Endothelial cell of umbilical vein (primary cell): ENCODE data around the gene CAMKMT. TPM values are rescaled to one million over a fixed set of nuclear protein-coding genes. Genes with fewer than 3 reads are reported as not detected.

Source experiments
- BruUV-seq: library from RNA; stranded (reverse); fragments of 400-500 nt; replicated peaks from 2 replicates; lab custom pipeline; 2021; lab: Mats Ljungman, UMichigan
- CTCF ChIA-PET: fragments of 300-600, 350-600 bp; sonication (Branson Sonifier 250); formaldehyde crosslinking; loops from one replicate; lab custom pipeline; 2021; ENCODE audit warnings: antibody characterized with exemption, inconsistent platforms; lab: Charles Lee
- POLR2A ChIA-PET: fragments of 300-600, 350-600 bp; sonication (Branson Sonifier 250); formaldehyde crosslinking; loops from one replicate; lab custom pipeline; 2021; ENCODE audit warnings: antibody characterized with exemption, inconsistent platforms; lab: Charles Lee
- DNase-seq: peaks from one replicate; pipeline ENCODE4 v3.0.0-alpha.2; 2011; ENCODE audit warnings: low read depth, low spot score
- FAIRE-seq: peaks from 2 replicates; lab custom pipeline; 2011; peaks lifted over from hg19 to GRCh38; lab: Jason Lieb, UNC
- H2AFZ ChIP-seq: 2 replicates; pipeline ENCODE4 v1.6.0; 2012; ENCODE audit warnings: low read depth, low read length, control low read depth, inconsistent platforms
- H3K27ac ChIP-seq: 2 replicates; pipeline ENCODE4 v1.5.1; 2011; ENCODE audit warnings: low read depth, mild to moderate bottlenecking, control low read depth, low read length, moderate library complexity; ENCODE audit not compliant: insufficient read depth
- H3K27me3 ChIP-seq, 2 experiments: 2 replicates each; pipeline versions ENCODE4 v1.6.0 to v1.6.1; 2011; ENCODE audit warnings: low read length in 2 of 2, mixed read lengths in 1 of 2; ENCODE audit not compliant: control insufficient read depth in 2 of 2, insufficient read depth in 2 of 2
- H3K36me3 ChIP-seq, 2 experiments: 2 replicates in 1 of 2; 3 replicates in 1 of 2; pipeline ENCODE4 v1.5.1; 2011; ENCODE audit warnings: low read length in 2 of 2, mild to moderate bottlenecking in 1 of 2, moderate library complexity in 1 of 2; ENCODE audit not compliant: control insufficient read depth in 2 of 2, insufficient read depth in 2 of 2; ENCODE audit errors: extremely low read depth in 1 of 2
- H3K4me1 ChIP-seq: 3 replicates; pipeline ENCODE4 v1.5.1; 2011; ENCODE audit warnings: mild to moderate bottlenecking, low read length; ENCODE audit not compliant: control insufficient read depth, insufficient read depth; ENCODE audit errors: extremely low read depth
- H3K4me2 ChIP-seq: 2 replicates; pipeline ENCODE4 v1.6.1; 2011; ENCODE audit warnings: low read length, control low read depth, mixed read lengths; ENCODE audit not compliant: insufficient read depth
- H3K4me3 ChIP-seq, 3 experiments: fragments of 200-600 bp in 1 of 3; sonication (generic), shearing (Covaris generic) in 1 of 3; replicated peaks in 1 of 3; 2 replicates each; pipeline ENCODE4 v1.5.1; 2011 to 2016; ENCODE audit warnings: control low read depth in 3 of 3, low read length in 3 of 3, mild to moderate bottlenecking in 2 of 3, inconsistent platforms in 1 of 3, low read depth in 1 of 3, moderate library complexity in 1 of 3; ENCODE audit not compliant: insufficient read depth in 1 of 3
- H3K79me2 ChIP-seq: 2 replicates; pipeline ENCODE4 v1.6.0; 2012; ENCODE audit warnings: low read length, inconsistent platforms; ENCODE audit not compliant: control insufficient read depth, insufficient read depth
- H3K9ac ChIP-seq: replicated peaks from 2 replicates; pipeline ENCODE3; 2011; ENCODE audit warnings: low read length, control low read depth; ENCODE audit not compliant: insufficient read depth; ENCODE audit errors: extremely low read depth
- H3K9me1 ChIP-seq: replicated peaks from 3 replicates; pipeline ENCODE4 v1.6.0; 2011; ENCODE audit warnings: mild to moderate bottlenecking, low read length; ENCODE audit not compliant: control insufficient read depth, insufficient read depth; ENCODE audit errors: extremely low read depth
- H3K9me3 ChIP-seq: replicated peaks from 2 replicates; pipeline ENCODE4 v1.5.1; 2012; ENCODE audit warnings: low read length, inconsistent platforms; ENCODE audit not compliant: control insufficient read depth, insufficient read depth
- H4K20me1 ChIP-seq: replicated peaks from 2 replicates; pipeline ENCODE3; 2011; ENCODE audit warnings: mild to moderate bottlenecking, low read length; ENCODE audit not compliant: control insufficient read depth, insufficient read depth; ENCODE audit errors: extremely low read depth
- EZH2 ChIP-seq: IDR thresholded peaks from 2 replicates; pipeline ENCODE4 v1.6.1; 2012; ENCODE audit warnings: borderline replicate concordance, low read depth, mild to moderate bottlenecking, moderate library complexity, low read length, inconsistent platforms; ENCODE audit not compliant: severe bottlenecking
- MAX ChIP-seq: IDR thresholded peaks from 2 replicates; pipeline ENCODE4 v1.6.1; 2011; ENCODE audit not compliant: insufficient read depth, insufficient read length
- POLR2A ChIP-seq: IDR thresholded peaks from 2 replicates; pipeline ENCODE4 v1.6.1; 2012; ENCODE audit warnings: low read depth, mild to moderate bottlenecking, control low read depth, low read length
- dilution Hi-C: fragments of 300-500 bp; cut with MboI; formaldehyde crosslinking; loops from one replicate; pipeline ENCODE4 v1.15.0; 2019; ENCODE audit warnings: low sequenced_read_pairs; ENCODE audit not compliant: extremely low pct_ligation_motif_present
- intact Hi-C: fragments of 100-400 bp; cut with micrococcal nuclease; formaldehyde crosslinking; loops from one replicate; pipeline ENCODE4 v1.10.0; 2022
- polyA plus RNA-seq, 4 experiments: library from polyadenylated mRNA; depleted of rRNA in 3 of 4; stranded (reverse) in 3 of 4; unstranded in 1 of 4; fragments of >200 nt; gene quantifications; 2 replicates each; pipeline versions ENCODE4 v1.2.1 to v1.2.3, GENCODE V29; 2011 to 2012; ENCODE audit warnings: missing spikeins in 1 of 4
- total RNA-seq: library from RNA; stranded (reverse); gene quantifications from 2 replicates; pipeline ENCODE4 v1.2.3, GENCODE V29; 2021

The CAMKMT gene
- total and polyA plus RNA-seq, 2 donors (not counting 3 experiments of a cell fraction or from before 2014, with no cell fraction given): 4.1 to 10.7 TPM

GRCh38 chr2:44768438-44769236 lies 406.9 kb downstream of the CAMKMT start:
- H3K9me3 ChIP-seq: no peaks in the 10 kb centered on the region
- intact Hi-C loops: no loop called here
- peaks cover 18 to 23% of the 10 kb centered on the region in 2 experiments for H3K27me3 ChIP-seq
- H3K4me2 ChIP-seq: peak overlapping the region; percentile 76
- H3K36me3 ChIP-seq: no peaks in the 10 kb centered on the region
- no peaks in the 10 kb centered on the region for H3K79me2 ChIP-seq
- DNase-seq (peak; percentile 35), FAIRE-seq (no peak)
- no peaks in the 10 kb centered on the region for H3K4me1 ChIP-seq
- BruUV-seq: no TSS peak
- H3K9me1 ChIP-seq: no peaks in the 10 kb centered on the region
- ChIA-PET POLR2A (no interaction called here), CTCF (interaction anchor here (0.6 to 2.8 kb wide), 4 partner anchors 11 to 880 kb away, joined by 3 to 21 read pairs (median 3); no protein-coding TSS in a partner anchor)
- peak overlapping the region in 1 of 3 experiments; percentile 6 for H3K4me3 ChIP-seq
- no peak overlapping the region for H3K9ac ChIP-seq
- dilution Hi-C loops: no loop called here
- peak overlapping the region; percentile 59 for H2AFZ ChIP-seq
- H4K20me1 ChIP-seq: no peaks in the 10 kb centered on the region
- no peak for TF ChIP-seq POLR2A
- peak; percentile 59 for TF ChIP-seq EZH2
- no peak overlapping the region for H3K27ac ChIP-seq

GRCh38 chr2:44769349-44770011 lies 407.7 kb downstream of the CAMKMT start:
- Histone ChIP-seq H3K9ac (no peak overlapping the region), H4K20me1 (no peaks in the 10 kb centered on the region), H3K4me2 (no peak overlapping the region), H3K4me3 (no peak overlapping the region), H3K4me1 (no peaks in the 10 kb centered on the region), H2AFZ (no peak overlapping the region), H3K36me3 (no peaks in the 10 kb centered on the region), H3K9me3 (no peaks in the 10 kb centered on the region), H3K79me2 (no peaks in the 10 kb centered on the region), H3K27ac (no peak overlapping the region), H3K9me1 (no peaks in the 10 kb centered on the region), H3K27me3 (peaks cover 15 to 23% of the 10 kb centered on the region in 2 experiments)
- no TSS peak for BruUV-seq
- CTCF ChIA-PET: interaction anchor here (1.1 to 2.8 kb wide), 4 partner anchors 10 to 290 kb away, joined by 3 to 21 read pairs (median 3); no protein-coding TSS in a partner anchor
- FAIRE-seq (no peak), DNase-seq (no peak)
- POLR2A ChIA-PET: no interaction called here
- dilution Hi-C loops: no loop called here
- TF ChIP-seq EZH2 (peak; percentile 32), MAX (no peak)
- intact Hi-C loops: no loop called here
